Right lobe of liver (tissue), 6 donors: ENCODE measurements around the gene BRD3OS. TPM values are rescaled to one million over a fixed set of nuclear protein-coding genes. Genes with fewer than 3 reads are reported as not detected.

Experiments used
- ATAC-seq, 4 donors: fragments of 200-7000 bp; cut with Tn5 transposase; one replicate each; pipeline ENCODE4 v1.9.1; 2020; ENCODE audit warnings: mild to moderate bottlenecking in 4 of 4, moderate library complexity in 4 of 4
- DNase-seq, 3 donors: peaks; one replicate each; pipeline ENCODE4 v3.0.0-alpha.2; 2020
- H3K27ac ChIP-seq, 3 donors: fragments of 200-600 bp; one replicate each; pipeline ENCODE4 v1.8.0; 2022
- H3K27me3 ChIP-seq, 2 donors: fragments of 200-600 bp; one replicate each; pipeline ENCODE4 v1.8.0; 2022
- H3K36me3 ChIP-seq, 4 donors: fragments of 200-600 bp; sonication (generic) in 1 of 4; one replicate each; pipeline versions ENCODE4 v1.5.1 to v1.8.0; 2017 to 2022; ENCODE audit warnings: control low read depth in 1 of 4
- H3K4me1 ChIP-seq, 4 donors: fragments of 200-600 bp; sonication (generic) in 1 of 4; one replicate each; pipeline versions ENCODE4 v1.5.1 to v1.8.0; 2017 to 2022; ENCODE audit warnings: control low read depth in 1 of 4
- H3K4me3 ChIP-seq, 3 donors: fragments of 200-600 bp; one replicate each; pipeline ENCODE4 v1.8.0; 2022
- H3K9me3 ChIP-seq, 4 donors: fragments of 200-600 bp; sonication (generic) in 1 of 4; one replicate each; pipeline versions ENCODE4 v1.5.1 to v1.8.0; 2017 to 2022; ENCODE audit warnings: control low read depth in 1 of 4
- POLR2A ChIP-seq: fragments of 450-650 bp; IDR thresholded peaks from one replicate; pipeline ENCODE4 v1.6.1; 2017; ENCODE audit warnings: antibody characterized with exemption, mild to moderate bottlenecking
- WGBS: methylation state at CpG from one replicate; pipeline ENCODE4 v1.1.6; 2018; ENCODE audit warnings: low coverage, low lambda C conversion rate; ENCODE audit not compliant: insufficient coverage; ENCODE audit errors: missing lambda C conversion rate; 5-methylcytosine and 5-hydroxymethylcytosine counted together
- intact Hi-C, 2 donors: fragments of 100-400 bp; cut with DNase I; formaldehyde crosslinking; loops; one replicate each; pipeline versions ENCODE4 v1.11.2 to v1.14.1; 2022
- total RNA-seq, 6 experiments: library from RNA; depleted of rRNA in 2 of 6; stranded (reverse); fragments of >200 nt in 2 of 6; fragmentation: NEBNext Ultra II Directional in 3 of 6; extraction: Animal tissue kit (Norgen Biotek cat#: 25700) in 3 of 6; gene quantifications; one replicate each; pipeline versions ENCODE4 v1.1.0 to v1.2.4, GENCODE V29; 2016 to 2023
- TF ChIP-seq, protein P1 (sequence below), 4 donors: fragments of 200-600 bp in 3 of 4; fragments of 450-650 bp in 1 of 4; IDR thresholded peaks; one replicate each; pipeline versions ENCODE4 v1.5.1 to v1.8.0; 2016 to 2022; ENCODE audit warnings: antibody characterized with exemption in 4 of 4, mild to moderate bottlenecking in 2 of 4
- donor health status: DM: no; HTN: yes; CAD: no.
- donor health status: DM: no; HTN: no; CAD: no.
- donor health status: DM: no; HTN: no; CAD: no.
- donor health status: DM: no; HTN: yes; CAD: no.
- donor health status: DM: no; HTN: yes; CAD: no.

BRD3OS gene
- total RNA-seq, 6 experiments from 2014 or later = 3.2 to 8.1 (median 5.9) TPM

DNA sequence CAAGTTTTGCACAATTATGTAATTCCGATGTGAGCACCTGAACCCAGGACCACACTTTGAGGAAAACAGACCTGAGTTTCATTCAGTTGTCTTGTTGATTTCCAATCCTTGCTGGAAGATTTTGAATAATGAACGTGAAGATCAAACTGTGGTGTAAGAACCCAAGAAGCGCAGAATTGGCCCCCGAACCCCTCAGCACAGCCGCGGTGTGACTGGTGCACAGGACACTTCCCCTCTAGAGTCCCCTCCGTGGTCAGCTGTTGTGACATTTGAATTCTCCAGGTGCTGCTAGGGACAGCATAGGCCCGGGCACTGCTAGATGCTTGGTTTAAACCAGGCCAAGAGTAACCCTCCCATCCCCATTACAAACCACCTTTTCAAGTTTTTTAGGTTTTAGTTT is 1.7 kb downstream of the BRD3OS start:
- ATAC-seq (no peak), DNase-seq (peak in 1 of 3 donors; percentile 27)
- H3K27ac ChIP-seq = no peak overlapping the region
- H3K4me1 ChIP-seq = peaks cover 0 to 31% (median 9%) of the 10 kb centered on the region in 4 donors
- TF ChIP-seq, protein P1, sequence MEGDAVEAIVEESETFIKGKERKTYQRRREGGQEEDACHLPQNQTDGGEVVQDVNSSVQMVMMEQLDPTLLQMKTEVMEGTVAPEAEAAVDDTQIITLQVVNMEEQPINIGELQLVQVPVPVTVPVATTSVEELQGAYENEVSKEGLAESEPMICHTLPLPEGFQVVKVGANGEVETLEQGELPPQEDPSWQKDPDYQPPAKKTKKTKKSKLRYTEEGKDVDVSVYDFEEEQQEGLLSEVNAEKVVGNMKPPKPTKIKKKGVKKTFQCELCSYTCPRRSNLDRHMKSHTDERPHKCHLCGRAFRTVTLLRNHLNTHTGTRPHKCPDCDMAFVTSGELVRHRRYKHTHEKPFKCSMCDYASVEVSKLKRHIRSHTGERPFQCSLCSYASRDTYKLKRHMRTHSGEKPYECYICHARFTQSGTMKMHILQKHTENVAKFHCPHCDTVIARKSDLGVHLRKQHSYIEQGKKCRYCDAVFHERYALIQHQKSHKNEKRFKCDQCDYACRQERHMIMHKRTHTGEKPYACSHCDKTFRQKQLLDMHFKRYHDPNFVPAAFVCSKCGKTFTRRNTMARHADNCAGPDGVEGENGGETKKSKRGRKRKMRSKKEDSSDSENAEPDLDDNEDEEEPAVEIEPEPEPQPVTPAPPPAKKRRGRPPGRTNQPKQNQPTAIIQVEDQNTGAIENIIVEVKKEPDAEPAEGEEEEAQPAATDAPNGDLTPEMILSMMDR (IDR thresholded peaks at IDR 0.05) = no peak
- no peak for TF ChIP-seq POLR2A
- intact Hi-C loops = no loop called here
- H3K27me3 ChIP-seq = no peaks in the 10 kb centered on the region
- no peak overlapping the region for H3K4me3 ChIP-seq
- 88% methylated on average over 2 of the region's 8 CpGs for WGBS
- H3K36me3 ChIP-seq = peaks cover 0 to 17% (median 7%) of the 10 kb centered on the region in 4 donors
- H3K9me3 ChIP-seq = no peaks in the 10 kb centered on the region

DNA sequence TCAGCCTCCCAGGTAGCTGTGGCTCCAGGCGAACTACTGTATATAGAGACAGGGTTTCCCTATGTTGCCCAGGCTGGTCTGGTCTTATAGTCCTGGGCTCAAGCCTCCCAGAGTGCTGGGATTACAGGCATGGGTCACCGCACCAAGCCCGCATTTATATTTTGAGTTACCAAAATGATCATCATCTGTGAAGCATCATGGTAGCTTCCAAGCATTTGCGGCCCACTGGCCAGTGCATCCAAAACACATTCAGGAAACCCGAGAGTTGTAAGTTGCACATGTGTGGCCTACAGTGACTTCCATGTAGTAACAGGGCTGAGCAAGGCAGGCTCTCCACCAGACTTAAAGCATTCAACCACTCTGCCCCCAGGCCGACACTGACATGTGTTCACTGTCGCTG is 2.3 kb downstream of the BRD3OS start:
- Histone ChIP-seq H3K36me3 (peaks cover 0 to 23% (median 9%) of the 10 kb centered on the region in 4 donors), H3K4me1 (peaks cover 0 to 31% (median 9%) of the 10 kb centered on the region in 4 donors), H3K4me3 (no peak overlapping the region), H3K27me3 (no peaks in the 10 kb centered on the region), H3K9me3 (no peaks in the 10 kb centered on the region), H3K27ac (no peak overlapping the region)
- peak in 1 of 3 donors; percentile 33 for DNase-seq
- TF ChIP-seq, protein P1 (IDR thresholded peaks at IDR 0.05) = no peak
- TF ChIP-seq POLR2A = no peak
- WGBS = 100% methylated on average over 1 of the region's 7 CpGs
- ATAC-seq = no peak
- intact Hi-C loops = no loop called here

DNA sequence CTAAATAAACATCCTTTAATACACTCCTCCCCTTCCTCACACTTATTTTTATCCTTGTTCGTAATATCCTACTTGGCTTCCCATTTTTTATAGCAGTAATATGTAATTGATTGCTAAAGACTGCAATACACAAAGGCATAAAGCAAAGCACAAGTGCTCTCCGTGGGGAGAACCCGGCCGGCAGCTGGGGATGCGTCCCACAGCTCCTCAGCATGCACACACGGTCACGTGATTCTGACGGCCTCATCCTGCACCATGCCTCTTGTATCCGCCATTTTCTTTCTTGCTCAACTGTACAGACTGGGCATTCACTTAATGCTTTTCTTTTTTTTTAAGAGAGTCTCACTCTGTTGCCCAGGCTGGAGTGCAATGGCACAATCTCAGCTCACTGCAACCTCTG is 2.8 kb downstream of the BRD3OS start:
- Histone ChIP-seq H3K27ac (peak overlapping the region in 1 of 3 donors; percentile 48), H3K9me3 (no peaks in the 10 kb centered on the region), H3K4me3 (no peak overlapping the region), H3K4me1 (peaks cover 0 to 31% (median 9%) of the 10 kb centered on the region in 4 donors), H3K27me3 (no peaks in the 10 kb centered on the region), H3K36me3 (peaks cover 0 to 28% (median 11%) of the 10 kb centered on the region in 4 donors)
- intact Hi-C loops = no loop called here
- ATAC-seq (no peak), DNase-seq (peak in 1 of 3 donors; percentile 25)
- 95% methylated on average over 8 of the region's 9 CpGs for WGBS
- TF ChIP-seq, protein P1 (IDR thresholded peaks at IDR 0.05) = no peak
- no peak for TF ChIP-seq POLR2A

DNA sequence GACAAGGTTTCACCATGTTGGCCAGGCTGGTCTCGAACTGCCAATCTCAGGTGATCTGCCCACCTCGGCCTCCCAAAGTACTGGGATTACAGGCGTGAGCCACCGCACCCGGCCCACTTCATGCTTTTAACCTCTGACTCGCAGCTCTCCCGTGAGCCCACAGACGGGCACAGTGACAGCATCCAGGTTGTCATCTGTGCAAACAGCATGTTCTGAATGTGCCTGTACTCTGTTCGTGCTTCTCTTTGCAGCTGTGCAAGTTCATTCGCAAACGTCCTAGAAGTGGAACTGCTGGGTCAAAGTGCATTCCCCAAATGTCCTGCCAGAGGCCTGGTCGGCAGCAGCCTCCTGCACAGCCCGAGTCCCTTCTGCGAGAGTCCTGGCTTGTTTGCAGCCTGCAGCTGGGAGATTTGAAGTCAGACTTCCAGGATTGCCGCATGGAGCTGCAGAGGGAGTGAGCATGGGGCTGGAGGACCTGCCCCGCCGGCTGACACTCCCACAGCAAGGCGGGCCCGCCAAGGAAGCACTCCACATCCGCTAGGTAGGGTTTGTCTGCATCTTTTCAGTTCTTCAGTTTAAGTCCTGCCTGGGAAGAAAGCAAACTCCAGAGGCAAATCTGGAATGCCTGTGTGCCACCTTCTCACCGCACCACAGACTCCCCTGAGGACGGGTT is 3.4 kb downstream of the BRD3OS start:
- no peak for TF ChIP-seq POLR2A
- TF ChIP-seq, protein P1 (IDR thresholded peaks at IDR 0.05) = no peak
- H3K27me3 ChIP-seq = no peaks in the 10 kb centered on the region
- H3K27ac ChIP-seq = peak overlapping the region in 2 of 3 donors; percentile 40 to 48
- WGBS = 30% methylated on average over 3 of the region's 22 CpGs
- no peak overlapping the region for H3K4me3 ChIP-seq
- peaks cover 0 to 33% (median 14%) of the 10 kb centered on the region in 4 donors for H3K36me3 ChIP-seq
- intact Hi-C loops = no loop called here
- DNase-seq = peak in 2 of 3 donors; percentile 73 to 88
- H3K9me3 ChIP-seq = no peaks in the 10 kb centered on the region
- peaks cover 0 to 31% (median 9%) of the 10 kb centered on the region in 4 donors for H3K4me1 ChIP-seq
- ATAC-seq = peak; percentile 21 to 57 (median 39)
